Activated CD4-positive, alpha-beta T cell treated with anti-CD3 and anti-CD28 coated beads, Interleukin-10, Interleukin-2, amounts not matched to agents 100 ng/mL and 50 ng/mL, durations not matched to agents 16 hours and 8 hours (primary cell): ENCODE results near the gene KIAA1549.

Experiments used
- DNase-seq: peaks from one replicate; pipeline ENCODE4 v3.0.0-alpha.2; 2020

The KIAA1549 gene

GRCh38 chr7:138974675-138975292, 6.4 kb downstream of the KIAA1549 start:
- DNase-seq = no peak

- no peak for DNase-seq
Observed at GRCh38 chr7:138974103-138974502, 7.1 kb downstream of the KIAA1549 start.

DNA sequence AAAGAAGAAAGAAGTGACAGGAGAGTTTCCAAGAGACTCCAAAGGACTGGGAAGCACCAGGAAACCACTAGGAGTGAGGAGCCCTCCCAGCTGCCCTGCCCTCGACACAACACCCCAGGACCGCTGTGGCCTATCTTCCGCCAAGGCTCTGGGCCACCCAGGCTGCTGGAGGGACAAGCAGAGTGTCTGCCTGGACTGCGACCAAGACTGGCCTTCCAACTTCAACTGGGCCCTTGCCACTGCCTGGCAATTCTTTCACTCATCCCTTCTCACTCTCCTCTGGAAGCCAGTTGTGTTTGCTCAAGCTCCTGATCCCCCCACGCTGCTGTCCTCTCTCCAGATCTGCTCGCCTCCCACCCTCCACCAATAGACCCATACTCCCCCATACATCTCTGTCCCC, 10.2 kb downstream of the KIAA1549 start:
- no peak for DNase-seq

DNA sequence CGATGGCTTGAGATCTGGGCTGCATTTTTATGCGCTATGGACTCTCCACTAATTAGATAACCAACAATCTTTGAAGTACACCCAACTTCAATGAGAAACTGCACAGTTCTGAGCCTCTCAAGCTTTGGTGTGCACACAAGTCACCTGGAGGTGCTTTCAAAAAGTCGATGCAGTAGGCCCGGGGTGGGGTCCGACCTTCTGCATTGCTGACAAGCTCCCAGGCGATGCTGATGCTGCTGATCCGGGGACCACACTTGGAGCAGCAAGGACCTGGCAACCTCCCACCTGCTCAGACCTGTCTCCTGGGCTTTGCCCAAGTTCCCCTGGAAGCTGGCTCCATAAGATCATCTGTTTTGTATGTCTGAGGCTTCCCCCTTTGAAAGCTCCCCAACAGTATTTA, 10.7 kb downstream of the KIAA1549 start:
- DNase-seq = no peak

GRCh38 chr7:138967159-138967558, 14.0 kb downstream of the KIAA1549 start:
- DNase-seq = no peak

- no peak for DNase-seq
Observed at GRCh38 chr7:138964624-138965436, 16.4 kb downstream of the KIAA1549 start.

DNA sequence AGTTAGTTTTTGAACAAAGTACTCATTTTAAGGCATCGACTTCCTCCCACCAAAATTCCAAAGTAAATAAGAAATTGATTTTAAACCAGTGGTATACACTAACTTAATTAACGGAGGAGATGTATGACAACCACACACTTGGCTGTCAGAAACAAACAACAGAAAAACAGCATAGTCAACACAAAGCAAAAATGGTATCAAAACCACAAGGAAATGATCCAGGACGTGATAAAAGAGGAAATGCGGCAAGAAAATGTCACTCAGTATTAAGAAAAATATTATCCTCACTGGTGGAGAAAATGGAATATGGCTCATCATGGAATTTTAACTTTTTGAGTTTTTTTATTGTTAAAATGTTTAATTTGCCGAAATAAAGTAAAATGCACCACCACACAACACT, 17.5 kb downstream of the KIAA1549 start:
- no peak for DNase-seq

DNA sequence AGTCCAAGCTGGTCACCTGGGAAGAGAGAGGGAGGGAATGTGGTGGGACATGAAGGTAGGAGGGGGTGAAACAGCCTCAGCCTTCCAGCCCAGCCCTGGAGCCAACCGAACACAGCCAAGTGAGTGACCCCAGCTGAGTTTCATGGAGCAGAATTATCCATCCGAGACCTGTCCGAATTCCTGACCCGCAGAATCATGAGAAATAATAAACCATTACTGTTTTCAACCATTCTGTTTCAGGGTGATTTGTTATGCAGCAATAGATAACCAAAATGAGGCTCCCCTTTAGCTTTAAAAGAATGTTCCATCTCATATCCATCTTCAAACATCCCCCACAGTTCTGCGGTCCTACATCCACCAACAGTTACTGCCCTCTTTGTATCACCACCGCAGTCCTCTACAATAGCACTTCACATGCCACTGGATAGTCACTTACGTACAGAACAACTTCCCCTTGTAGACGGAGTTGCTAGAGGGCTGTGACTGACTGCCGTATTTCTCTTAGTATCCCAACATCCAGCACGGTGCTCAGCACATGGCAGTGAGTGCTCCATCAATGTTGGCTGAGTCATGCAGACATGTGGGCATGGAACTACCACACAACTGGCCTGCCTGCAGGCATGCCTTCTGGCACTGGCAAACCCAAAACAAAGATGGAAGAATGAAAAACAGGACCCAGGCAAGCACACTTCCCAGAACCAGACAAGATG, 18.5 kb downstream of the KIAA1549 start:
- no peak for DNase-seq

DNA sequence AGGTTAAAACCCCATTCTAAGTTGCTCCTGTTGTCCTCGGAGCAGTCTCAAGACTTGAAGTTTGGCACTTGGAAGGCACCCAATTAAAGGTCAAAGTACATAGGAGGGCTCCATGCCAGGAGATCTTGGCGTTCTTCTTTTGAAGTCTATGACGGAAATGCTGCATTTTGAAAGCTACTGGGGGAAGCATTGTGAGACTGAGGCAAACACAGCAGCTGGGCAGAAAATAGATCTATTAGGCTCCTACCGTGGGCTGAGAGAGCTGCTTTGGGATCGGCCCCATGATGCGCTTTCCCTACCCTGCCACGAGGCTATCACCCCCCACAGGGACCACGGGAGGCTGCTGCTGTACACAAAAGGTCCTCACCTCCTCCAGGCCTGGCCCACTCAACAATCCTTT, 20.0 kb downstream of the KIAA1549 start:
- no peak for DNase-seq

DNA sequence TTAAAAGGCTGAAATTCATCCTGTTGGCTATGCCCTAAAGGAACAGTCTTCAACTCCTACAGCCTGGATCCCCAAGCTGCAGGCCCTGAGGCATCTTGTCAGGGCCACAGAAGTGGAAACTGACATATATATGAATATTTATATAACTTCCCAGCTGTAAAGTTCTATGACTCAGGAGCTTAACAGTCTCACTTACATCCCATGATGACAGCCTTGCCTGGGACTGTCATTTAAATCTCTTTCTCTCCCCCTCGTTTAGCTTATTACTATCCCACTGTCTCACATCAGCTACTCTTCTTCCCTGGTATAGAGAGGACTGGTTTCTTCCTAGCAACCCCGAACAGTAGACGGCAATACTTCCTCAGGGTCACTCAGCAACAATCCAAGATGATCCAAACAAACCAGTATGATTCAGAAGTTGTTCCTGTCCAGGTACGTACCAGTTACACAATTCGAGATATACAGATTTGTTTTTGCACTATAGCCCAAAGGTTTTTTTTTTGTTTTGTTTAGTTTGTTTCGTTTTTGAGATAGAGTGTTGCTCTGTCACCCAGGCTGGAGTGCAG, 22.7 kb downstream of the KIAA1549 start:
- no peak for DNase-seq

GRCh38 chr7:138957753-138958390, 23.3 kb downstream of the KIAA1549 start:
- DNase-seq = no peak

DNA sequence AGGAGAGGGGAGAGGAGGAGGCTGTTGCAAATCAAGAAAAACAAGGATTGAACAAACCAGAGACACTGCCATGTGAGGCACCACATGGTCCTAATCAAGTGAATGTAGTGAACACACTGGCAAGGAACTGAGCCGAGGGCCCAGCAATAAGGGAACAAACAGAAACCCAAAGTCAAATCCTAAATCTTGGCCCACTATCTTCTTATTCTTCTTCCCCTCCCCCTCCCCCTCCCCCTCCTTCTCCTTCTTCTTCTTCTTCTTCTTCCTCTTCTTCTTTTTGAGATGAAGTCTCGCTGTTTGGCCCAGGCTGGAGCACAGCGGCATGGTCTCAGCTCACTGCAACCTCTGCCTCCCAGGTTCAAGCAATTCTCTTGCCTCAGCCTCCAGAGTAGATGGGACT, 24.0 kb downstream of the KIAA1549 start:
- no peak for DNase-seq

DNA sequence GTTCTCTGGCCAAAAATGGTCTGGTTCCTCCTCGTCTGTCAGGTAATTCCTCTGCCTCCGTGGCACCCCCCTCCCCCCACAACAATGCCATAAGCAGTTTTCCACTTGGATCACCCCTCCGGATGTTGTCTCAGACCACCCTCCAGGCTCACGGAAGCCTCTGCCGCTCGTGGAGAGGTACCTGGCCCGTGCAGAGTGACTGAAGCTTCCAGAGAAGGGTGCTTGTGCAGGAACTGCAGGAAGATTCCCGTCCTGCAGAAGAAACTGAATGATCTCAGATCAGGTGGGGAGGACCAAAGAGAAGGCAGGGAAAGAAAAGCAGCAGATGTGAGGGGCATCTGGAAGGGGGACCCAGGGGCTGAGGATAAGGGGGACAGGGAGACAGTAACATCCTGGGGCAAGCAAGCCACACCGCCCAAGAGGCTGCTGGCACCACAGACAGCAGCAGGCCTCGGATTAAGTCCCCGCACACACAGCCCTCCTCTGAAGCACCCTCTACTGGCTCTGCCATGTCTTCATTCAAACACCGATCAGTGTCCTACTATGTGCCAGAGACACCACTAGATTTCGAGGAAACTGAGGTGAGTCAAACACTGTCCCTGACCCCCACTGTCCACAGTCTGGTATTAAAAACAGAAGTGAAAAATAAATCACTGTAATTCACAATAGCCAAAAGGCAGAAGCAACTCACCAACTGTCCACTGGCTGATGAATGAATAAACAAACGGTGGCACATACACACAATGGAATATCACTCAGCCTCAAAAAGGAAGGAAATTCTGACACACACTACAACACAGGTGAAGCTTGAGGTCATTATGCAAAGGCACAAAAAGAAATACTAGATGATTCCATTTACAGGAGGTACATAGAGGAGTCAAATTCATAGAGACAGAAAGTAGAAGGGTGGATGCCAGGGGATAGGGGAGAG, 26.4 kb downstream of the KIAA1549 start:
- DNase-seq = no peak

DNA sequence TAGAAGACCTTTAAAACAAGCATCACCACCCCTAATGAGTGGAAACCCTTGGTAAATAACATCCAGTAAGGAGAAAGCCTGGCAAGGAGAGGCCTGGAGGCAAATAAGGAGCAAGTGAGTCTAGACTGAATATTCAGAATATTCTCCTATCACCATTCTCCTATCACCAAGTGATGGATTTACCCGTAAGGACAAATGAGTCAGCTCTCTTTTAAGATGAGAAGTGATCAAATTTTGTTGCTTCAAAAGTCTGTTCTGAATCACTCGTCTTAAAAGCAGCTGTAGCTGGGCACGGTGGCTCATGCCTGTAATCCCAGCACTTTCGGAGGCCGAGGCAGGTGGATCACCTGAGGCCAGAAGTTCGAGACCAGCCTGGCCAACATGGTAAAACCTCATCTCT, 28.4 kb downstream of the KIAA1549 start:
- DNase-seq = no peak

- no peak for DNase-seq
Observed at GRCh38 chr7:138951953-138952352, 29.2 kb downstream of the KIAA1549 start.

- DNase-seq = no peak
Observed at GRCh38 chr7:138949421-138950088, 31.6 kb downstream of the KIAA1549 start.

GRCh38 chr7:138948403-138948802, 32.8 kb downstream of the KIAA1549 start:
- no peak for DNase-seq

DNA sequence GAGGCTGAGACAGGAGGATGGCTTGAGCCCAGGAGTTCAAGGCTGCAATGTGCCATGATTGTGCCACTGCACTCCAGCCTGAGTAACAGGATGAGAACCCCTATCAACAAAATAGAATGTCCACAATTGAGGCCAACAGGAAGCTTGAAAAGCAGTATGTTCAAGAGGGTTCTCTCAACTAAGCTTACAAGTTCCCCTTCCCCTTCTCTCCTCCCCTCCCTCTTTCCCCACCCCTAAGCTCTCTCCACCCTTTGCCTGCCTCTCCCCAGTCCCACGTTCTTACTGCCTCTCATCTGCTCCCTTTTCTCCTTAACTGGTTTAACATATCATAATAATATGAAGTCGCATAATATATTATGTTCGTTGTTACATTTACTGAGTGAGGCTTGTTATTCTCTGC, 35.4 kb downstream of the KIAA1549 start:
- DNase-seq = no peak

DNA sequence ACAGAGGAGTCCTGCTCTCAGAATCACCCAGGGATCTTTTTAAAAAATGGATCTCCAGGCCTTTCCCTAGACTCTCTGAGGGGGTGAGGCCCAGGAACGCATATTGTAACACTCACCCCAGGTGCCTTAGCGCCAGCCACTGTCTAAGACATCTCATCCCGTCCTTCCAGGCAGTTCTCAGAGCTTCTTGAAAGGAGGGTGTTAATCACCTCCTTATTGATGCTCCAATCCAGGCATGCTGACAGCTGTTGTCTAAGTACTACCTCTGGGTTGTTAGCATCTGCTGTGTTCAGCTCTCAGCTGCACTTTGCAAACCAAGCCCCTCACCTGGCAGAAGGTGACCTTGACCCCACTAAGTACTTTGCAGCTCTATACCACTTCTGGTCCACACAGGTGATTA, 36.0 kb downstream of the KIAA1549 start:
- no peak for DNase-seq

GRCh38 chr7:138944592-138944991, 36.6 kb downstream of the KIAA1549 start:
- no peak for DNase-seq

- DNase-seq = no peak
Observed at GRCh38 chr7:138943061-138943460, 38.1 kb downstream of the KIAA1549 start.
